T-helper 22 cell (primary cell): ENCODE results near the gene EHMT1.

ENCODE experiments used
- DNase-seq: peaks from one replicate; pipeline ENCODE4 v3.0.0-alpha.2; 2020; ENCODE audit warnings: low read depth

The EHMT1 gene

GRCh38 chr9:137674307-137674975 lies 55.6 kb downstream of the EHMT1 start:
- DNase-seq = no peak

GRCh38 chr9:137674976-137675320 lies 56.1 kb downstream of the EHMT1 start:
- no peak for DNase-seq

GRCh38 chr9:137676998-137677397 lies 58.2 kb downstream of the EHMT1 start:
- DNase-seq = no peak

- no peak for DNase-seq
These were observed 59.4 kb downstream of the EHMT1 start for GRCh38 chr9:137678202-137678601.

GRCh38 chr9:137679249-137679648 lies 60.4 kb downstream of the EHMT1 start:
- DNase-seq = no peak

- DNase-seq = no peak
These were observed 61.0 kb downstream of the EHMT1 start for GRCh38 chr9:137679695-137680305.

GRCh38 chr9:137680444-137681358 lies 61.9 kb downstream of the EHMT1 start:
- no peak for DNase-seq

GRCh38 chr9:137682428-137683105 lies 63.8 kb downstream of the EHMT1 start:
- DNase-seq = no peak

GRCh38 chr9:137683262-137683864 lies 64.6 kb downstream of the EHMT1 start:
- DNase-seq = no peak

GRCh38 chr9:137685035-137685740 lies 66.4 kb downstream of the EHMT1 start:
- DNase-seq = no peak

GRCh38 chr9:137685741-137686420 lies 67.1 kb downstream of the EHMT1 start:
- DNase-seq = no peak

GRCh38 chr9:137688261-137688660 lies 69.5 kb downstream of the EHMT1 start:
- no peak for DNase-seq

- DNase-seq = no peak
These were observed 69.9 kb downstream of the EHMT1 start for GRCh38 chr9:137688725-137689124.

GRCh38 chr9:137689745-137690529 lies 71.1 kb downstream of the EHMT1 start:
- no peak for DNase-seq

GRCh38 chr9:137690930-137691645 lies 72.3 kb downstream of the EHMT1 start:
- no peak for DNase-seq

- no peak for DNase-seq
These were observed 73.0 kb downstream of the EHMT1 start for GRCh38 chr9:137691646-137692351.

GRCh38 chr9:137694236-137694959 lies 75.6 kb downstream of the EHMT1 start:
- no peak for DNase-seq
